DOHH2 (cell line): ENCODE measurements around the gene TGM3.

Source experiments
- EZH2phosphoT487 ChIP-seq: fragments of 200-600 bp; sonication (generic); IDR thresholded peaks from 2 replicates; pipeline ENCODE4 v1.6.1; 2017; ENCODE audit warnings: borderline replicate concordance, mild to moderate bottlenecking, antibody characterized with exemption, low read length, moderate library complexity, mixed read lengths
- TF ChIP-seq, protein P1 (sequence below): fragments of 200-600 bp; sonication (generic); IDR thresholded peaks from one replicate; pipeline ENCODE4 v1.5.1; 2014; ENCODE audit warnings: antibody characterized with exemption, mild to moderate bottlenecking, low read depth, low read length; ENCODE audit not compliant: poor library complexity, severe bottlenecking

DNA sequence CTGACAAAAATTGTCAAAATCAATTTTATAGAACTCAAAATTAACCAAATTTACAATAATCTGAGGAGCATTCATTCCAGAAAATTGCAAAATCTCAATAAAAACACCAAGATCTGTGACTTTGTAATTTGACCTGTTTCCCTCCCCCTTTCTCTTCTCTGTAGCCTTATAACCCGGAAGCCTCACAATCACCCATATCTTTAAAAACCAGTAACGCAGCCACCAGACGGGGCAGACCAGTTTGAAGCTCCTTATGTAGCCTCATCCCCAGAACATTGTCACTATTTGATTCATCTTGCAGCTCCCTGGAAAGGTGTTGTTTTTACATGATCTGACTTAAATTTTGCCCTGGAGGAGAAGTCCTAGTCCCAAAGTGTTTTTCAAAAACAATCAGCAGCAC is 57.4 kb downstream of the TGM3 start:
- TF ChIP-seq, protein P1, sequence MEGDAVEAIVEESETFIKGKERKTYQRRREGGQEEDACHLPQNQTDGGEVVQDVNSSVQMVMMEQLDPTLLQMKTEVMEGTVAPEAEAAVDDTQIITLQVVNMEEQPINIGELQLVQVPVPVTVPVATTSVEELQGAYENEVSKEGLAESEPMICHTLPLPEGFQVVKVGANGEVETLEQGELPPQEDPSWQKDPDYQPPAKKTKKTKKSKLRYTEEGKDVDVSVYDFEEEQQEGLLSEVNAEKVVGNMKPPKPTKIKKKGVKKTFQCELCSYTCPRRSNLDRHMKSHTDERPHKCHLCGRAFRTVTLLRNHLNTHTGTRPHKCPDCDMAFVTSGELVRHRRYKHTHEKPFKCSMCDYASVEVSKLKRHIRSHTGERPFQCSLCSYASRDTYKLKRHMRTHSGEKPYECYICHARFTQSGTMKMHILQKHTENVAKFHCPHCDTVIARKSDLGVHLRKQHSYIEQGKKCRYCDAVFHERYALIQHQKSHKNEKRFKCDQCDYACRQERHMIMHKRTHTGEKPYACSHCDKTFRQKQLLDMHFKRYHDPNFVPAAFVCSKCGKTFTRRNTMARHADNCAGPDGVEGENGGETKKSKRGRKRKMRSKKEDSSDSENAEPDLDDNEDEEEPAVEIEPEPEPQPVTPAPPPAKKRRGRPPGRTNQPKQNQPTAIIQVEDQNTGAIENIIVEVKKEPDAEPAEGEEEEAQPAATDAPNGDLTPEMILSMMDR = no peak
- TF ChIP-seq EZH2phosphoT487 = no peak
